OCI-LY1 (cell line): ENCODE results near the gene UBR3.

Source experiments
- CTCF ChIP-seq: fragments of 200-600 bp; sonication (generic), shearing (Covaris generic); IDR thresholded peaks from 2 replicates; pipeline ENCODE4 v1.5.1; 2017; ENCODE audit warnings: mild to moderate bottlenecking, antibody characterized with exemption, low read length, moderate library complexity, mixed read lengths
- EZH2 ChIP-seq: fragments of 200-600 bp; sonication (generic), shearing (Covaris generic); IDR thresholded peaks from 2 replicates; pipeline ENCODE4 v1.8.0; 2017; ENCODE audit warnings: borderline replicate concordance, mixed run types, mild to moderate bottlenecking, antibody characterized with exemption, low read length, moderate library complexity, mixed read lengths

GRCh38 chr2:169892951-169893350 is 65.7 kb downstream of the UBR3 start:
- TF ChIP-seq CTCF (no peak), EZH2 (no peak)
